ENCODE measurements around the gene GMNC.

DNA sequence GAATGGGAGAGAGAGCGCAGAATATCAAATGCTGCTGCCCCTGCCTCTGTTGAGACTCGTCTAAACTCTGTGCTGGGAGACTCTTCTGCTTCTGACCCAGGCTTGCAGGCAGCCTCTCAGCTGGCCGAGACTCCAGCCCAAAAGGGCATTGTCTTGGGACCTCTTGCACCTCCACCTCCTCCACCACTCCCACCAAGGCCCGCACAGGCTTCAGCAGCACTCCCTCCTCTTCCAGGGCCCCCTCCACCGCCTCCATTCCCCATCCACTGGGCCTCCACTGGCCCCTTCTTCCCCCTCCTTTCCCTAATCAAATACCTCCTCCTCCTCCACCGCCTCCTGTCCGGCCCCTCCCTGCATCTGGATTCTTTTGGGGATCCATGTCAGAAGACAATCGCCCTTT lies 31.3 kb downstream of the GMNC start:
- TF ChIP-seq, protein P1, sequence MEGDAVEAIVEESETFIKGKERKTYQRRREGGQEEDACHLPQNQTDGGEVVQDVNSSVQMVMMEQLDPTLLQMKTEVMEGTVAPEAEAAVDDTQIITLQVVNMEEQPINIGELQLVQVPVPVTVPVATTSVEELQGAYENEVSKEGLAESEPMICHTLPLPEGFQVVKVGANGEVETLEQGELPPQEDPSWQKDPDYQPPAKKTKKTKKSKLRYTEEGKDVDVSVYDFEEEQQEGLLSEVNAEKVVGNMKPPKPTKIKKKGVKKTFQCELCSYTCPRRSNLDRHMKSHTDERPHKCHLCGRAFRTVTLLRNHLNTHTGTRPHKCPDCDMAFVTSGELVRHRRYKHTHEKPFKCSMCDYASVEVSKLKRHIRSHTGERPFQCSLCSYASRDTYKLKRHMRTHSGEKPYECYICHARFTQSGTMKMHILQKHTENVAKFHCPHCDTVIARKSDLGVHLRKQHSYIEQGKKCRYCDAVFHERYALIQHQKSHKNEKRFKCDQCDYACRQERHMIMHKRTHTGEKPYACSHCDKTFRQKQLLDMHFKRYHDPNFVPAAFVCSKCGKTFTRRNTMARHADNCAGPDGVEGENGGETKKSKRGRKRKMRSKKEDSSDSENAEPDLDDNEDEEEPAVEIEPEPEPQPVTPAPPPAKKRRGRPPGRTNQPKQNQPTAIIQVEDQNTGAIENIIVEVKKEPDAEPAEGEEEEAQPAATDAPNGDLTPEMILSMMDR (IDR thresholded peaks at IDR 0.05): no peak
- TF ChIP-seq POLR2A (IDR thresholded peaks at IDR 0.05): no peak

Measured in heart left ventricle (tissue), 13 donors.